Peyer's patch (tissue), 4 donors: ENCODE data around the gene SLC25A45. TPM values are rescaled to one million over a fixed set of nuclear protein-coding genes. Genes with fewer than 3 reads are reported as not detected.

ENCODE experiments used
- DNase-seq, 3 donors: peaks; one replicate each; pipeline ENCODE4 v3.0.0-alpha.2; 2017 to 2019
- H3K27ac ChIP-seq, 4 donors: fragments of 200-600 bp; sonication (generic); one replicate each; pipeline ENCODE4 v1.5.1; 2016 to 2019
- H3K27me3 ChIP-seq, 2 donors: fragments of 200-600 bp; sonication (generic); one replicate each; pipeline ENCODE4 v1.5.1; 2019
- H3K36me3 ChIP-seq, 3 donors: fragments of 200-600 bp; sonication (generic); one replicate each; pipeline ENCODE4 v1.5.1; 2016 to 2019
- H3K4me1 ChIP-seq, 4 donors: fragments of 200-600 bp; sonication (generic); one replicate each; pipeline ENCODE4 v1.5.1; 2016 to 2019
- H3K4me3 ChIP-seq, 4 donors: fragments of 200-600 bp; sonication (generic); 1 replicate in 3 of 4; 2 replicates in 1 of 4; pipeline ENCODE4 v1.5.1; 2016 to 2019; ENCODE audit warnings: mild to moderate bottlenecking in 1 of 4
- H3K9me3 ChIP-seq, 4 donors: fragments of 200-600 bp; sonication (generic); one replicate each; pipeline ENCODE4 v1.5.1; 2016 to 2019; ENCODE audit warnings: mild to moderate bottlenecking in 1 of 4
- CTCF ChIP-seq, 6 experiments: fragments of 450-650 bp in 4 of 6; fragments of 200-600 bp in 2 of 6; sonication (generic) in 1 of 6; IDR thresholded peaks; one replicate each; pipeline ENCODE4 v1.5.1; 2017 to 2019; ENCODE audit warnings: antibody characterized with exemption in 6 of 6, mild to moderate bottlenecking in 3 of 6, moderate library complexity in 1 of 6
- POLR2A ChIP-seq, 2 donors: fragments of 450-650 bp; IDR thresholded peaks; one replicate each; pipeline ENCODE4 v1.5.1; 2017; ENCODE audit warnings: antibody characterized with exemption in 2 of 2, mild to moderate bottlenecking in 2 of 2, moderate library complexity in 2 of 2
- total RNA-seq, 4 donors: library from RNA; depleted of rRNA; stranded (reverse); fragments of >200 nt; gene quantifications; one replicate each; pipeline ENCODE4 v1.1.0, GENCODE V29; 2016

The SLC25A45 gene
- total RNA-seq, 4 donors from 2014 or later: 23.3 to 50.6 (median 40.2) TPM

GRCh38 chr11:65422633-65423515 is 40.4 kb upstream of the SLC25A45 start, which contains the start of gene NEAT1:
TSS of gene NEAT1 (plus strand) at chr11:65422798.
- H3K9me3 ChIP-seq: no peaks in the 10 kb centered on the region
- H3K4me3 ChIP-seq: peak within 1 kb of the TSS; percentile 61 to 91 (median 74)
- no peaks in the 10 kb centered on the region for H3K27me3 ChIP-seq
- peak within 1 kb of the TSS; percentile 97 to 100 (median 98) for H3K27ac ChIP-seq
- peaks cover 2 to 31% (median 26%) of the 10 kb centered on the region in 4 donors for H3K4me1 ChIP-seq
- TF ChIP-seq POLR2A (IDR thresholded peaks at IDR 0.05) (peak in 1 of 2 donors; percentile 100), CTCF (IDR thresholded peaks at IDR 0.05) (no peak)
- DNase-seq: peak; percentile 98 to 99 (median 98)
- peaks cover 0 to 33% (median 0%) of the 10 kb centered on the region in 3 donors for H3K36me3 ChIP-seq

GRCh38 chr11:65421794-65422632 is 39.6 kb upstream of the SLC25A45 start:
- DNase-seq: peak; percentile 91 to 99 (median 98)
- H3K9me3 ChIP-seq: no peaks in the 10 kb centered on the region
- H3K27me3 ChIP-seq: no peaks in the 10 kb centered on the region
- H3K4me1 ChIP-seq: peaks cover 7 to 34% (median 29%) of the 10 kb centered on the region in 4 donors
- peak overlapping the region; percentile 61 to 91 (median 74) for H3K4me3 ChIP-seq
- H3K36me3 ChIP-seq: peaks cover 0 to 31% (median 0%) of the 10 kb centered on the region in 3 donors
- TF ChIP-seq CTCF (IDR thresholded peaks at IDR 0.05) (no peak), POLR2A (IDR thresholded peaks at IDR 0.05) (peak in 1 of 2 donors; percentile 86)
- H3K27ac ChIP-seq: peak overlapping the region; percentile 97 to 100 (median 98)

GRCh38 chr11:65420979-65421793 is 38.7 kb upstream of the SLC25A45 start:
- Histone ChIP-seq H3K27ac (peak overlapping the region; percentile 97 to 100 (median 98)), H3K4me3 (peak overlapping the region; percentile 61 to 91 (median 74)), H3K36me3 (peaks cover 0 to 23% (median 0%) of the 10 kb centered on the region in 3 donors), H3K27me3 (no peaks in the 10 kb centered on the region), H3K9me3 (no peaks in the 10 kb centered on the region), H3K4me1 (peaks cover 7 to 38% (median 33%) of the 10 kb centered on the region in 4 donors)
- DNase-seq: peak; percentile 91 to 97 (median 92)
- TF ChIP-seq CTCF (IDR thresholded peaks at IDR 0.05): no peak
- peak in 1 of 2 donors; percentile 83 for TF ChIP-seq POLR2A (IDR thresholded peaks at IDR 0.05)

- Histone ChIP-seq H3K4me3 (peak overlapping the region; percentile 2 to 81 (median 64)), H3K27me3 (no peaks in the 10 kb centered on the region), H3K36me3 (peaks cover 0 to 16% (median 0%) of the 10 kb centered on the region in 3 donors), H3K27ac (peak overlapping the region; percentile 97 to 100 (median 98)), H3K4me1 (peaks cover 7 to 44% (median 35%) of the 10 kb centered on the region in 4 donors), H3K9me3 (no peaks in the 10 kb centered on the region)
- peak in 2 of 3 donors; percentile 47 to 48 for DNase-seq
- TF ChIP-seq POLR2A (IDR thresholded peaks at IDR 0.05) (no peak), CTCF (IDR thresholded peaks at IDR 0.05) (no peak)
These were observed 38.1 kb upstream of the SLC25A45 start for GRCh38 chr11:65420506-65420905.
